RWPE2 (cell line): Measurements from ENCODE around the gene SULF2.
A peak's percentile ranks its signal among the peaks of the same experiment; 100 is the strongest.

Experiments
- ATAC-seq: fragments of 200-7000 bp; cut with Tn5 transposase; 3 replicates; pipeline ENCODE4 v1.9.1; 2021; ENCODE audit warnings: low read depth
- DNase-seq: peaks from one replicate; pipeline ENCODE4 v3.0.0-alpha.2; 2020; ENCODE audit warnings: low spot score
- H3K27ac ChIP-seq: fragments of 450-650 bp; 2 replicates; pipeline ENCODE4 v1.5.1; 2017; ENCODE audit warnings: mild to moderate bottlenecking; ENCODE audit not compliant: poor library complexity, severe bottlenecking
- H3K27me3 ChIP-seq: fragments of 250-450 bp; sonication (Bioruptor Pico); 2 replicates; pipeline ENCODE4 v1.5.1; 2021; ENCODE audit warnings: mild to moderate bottlenecking, moderate library complexity; ENCODE audit not compliant: insufficient read depth, poor library complexity, severe bottlenecking
- H3K36me3 ChIP-seq: fragments of 250-450 bp; sonication (Bioruptor Pico); 2 replicates; pipeline ENCODE4 v1.5.1; 2020; ENCODE audit warnings: low read depth, mild to moderate bottlenecking, moderate library complexity
- H3K4me1 ChIP-seq: fragments of 250-450 bp; sonication (Bioruptor Pico); 2 replicates; pipeline ENCODE4 v1.5.1; 2021; ENCODE audit warnings: mild to moderate bottlenecking, moderate library complexity; ENCODE audit not compliant: insufficient read depth, poor library complexity, severe bottlenecking
- H3K4me3 ChIP-seq: fragments of 250-450 bp; sonication (Bioruptor Pico); 2 replicates; pipeline ENCODE4 v1.5.1; 2021; ENCODE audit warnings: mild to moderate bottlenecking, moderate library complexity; ENCODE audit not compliant: severe bottlenecking
- H3K9me3 ChIP-seq: fragments of 250-450 bp; sonication (Bioruptor Pico); 2 replicates; pipeline ENCODE4 v1.5.1; 2021; ENCODE audit warnings: mild to moderate bottlenecking, moderate library complexity; ENCODE audit not compliant: severe bottlenecking
- TF ChIP-seq, protein P1 (sequence below): fragments of 450-650 bp; IDR thresholded peaks from one replicate; pipeline ENCODE4 v1.5.1; 2017; ENCODE audit warnings: mild to moderate bottlenecking, moderate library complexity; ENCODE audit not compliant: poor library complexity, severe bottlenecking

SULF2 gene

DNA sequence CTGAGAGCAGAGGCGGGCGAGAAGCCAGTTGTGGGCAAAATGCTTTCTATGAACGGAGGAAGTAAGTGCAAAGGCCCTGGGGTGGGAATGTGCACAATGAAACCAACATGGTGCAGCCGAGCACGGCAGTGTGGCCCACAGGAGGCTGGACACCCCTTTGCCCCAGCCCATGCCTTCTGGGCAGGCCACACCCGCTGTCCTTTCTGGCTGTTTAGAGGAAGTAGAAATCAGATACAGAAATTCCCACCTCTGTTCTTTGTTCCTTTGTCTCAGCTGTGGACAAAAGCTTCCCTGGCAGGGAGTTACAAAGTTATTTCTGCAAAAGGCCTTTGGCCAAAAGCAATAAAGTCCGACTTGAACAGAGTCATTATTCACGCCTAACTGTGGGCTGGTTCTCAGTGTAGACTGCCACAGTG lies 11.9 kb downstream of the SULF2 start:
- no peak overlapping the region for H3K4me3 ChIP-seq
- peaks cover 68% of the 10 kb centered on the region for H3K36me3 ChIP-seq
- H3K9me3 ChIP-seq = no peaks in the 10 kb centered on the region
- no peak for DNase-seq
- no peak for ATAC-seq
- no peaks in the 10 kb centered on the region for H3K27me3 ChIP-seq
- TF ChIP-seq, protein P1, sequence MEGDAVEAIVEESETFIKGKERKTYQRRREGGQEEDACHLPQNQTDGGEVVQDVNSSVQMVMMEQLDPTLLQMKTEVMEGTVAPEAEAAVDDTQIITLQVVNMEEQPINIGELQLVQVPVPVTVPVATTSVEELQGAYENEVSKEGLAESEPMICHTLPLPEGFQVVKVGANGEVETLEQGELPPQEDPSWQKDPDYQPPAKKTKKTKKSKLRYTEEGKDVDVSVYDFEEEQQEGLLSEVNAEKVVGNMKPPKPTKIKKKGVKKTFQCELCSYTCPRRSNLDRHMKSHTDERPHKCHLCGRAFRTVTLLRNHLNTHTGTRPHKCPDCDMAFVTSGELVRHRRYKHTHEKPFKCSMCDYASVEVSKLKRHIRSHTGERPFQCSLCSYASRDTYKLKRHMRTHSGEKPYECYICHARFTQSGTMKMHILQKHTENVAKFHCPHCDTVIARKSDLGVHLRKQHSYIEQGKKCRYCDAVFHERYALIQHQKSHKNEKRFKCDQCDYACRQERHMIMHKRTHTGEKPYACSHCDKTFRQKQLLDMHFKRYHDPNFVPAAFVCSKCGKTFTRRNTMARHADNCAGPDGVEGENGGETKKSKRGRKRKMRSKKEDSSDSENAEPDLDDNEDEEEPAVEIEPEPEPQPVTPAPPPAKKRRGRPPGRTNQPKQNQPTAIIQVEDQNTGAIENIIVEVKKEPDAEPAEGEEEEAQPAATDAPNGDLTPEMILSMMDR = no peak
- no peak overlapping the region for H3K27ac ChIP-seq
- H3K4me1 ChIP-seq = no peaks in the 10 kb centered on the region

DNA sequence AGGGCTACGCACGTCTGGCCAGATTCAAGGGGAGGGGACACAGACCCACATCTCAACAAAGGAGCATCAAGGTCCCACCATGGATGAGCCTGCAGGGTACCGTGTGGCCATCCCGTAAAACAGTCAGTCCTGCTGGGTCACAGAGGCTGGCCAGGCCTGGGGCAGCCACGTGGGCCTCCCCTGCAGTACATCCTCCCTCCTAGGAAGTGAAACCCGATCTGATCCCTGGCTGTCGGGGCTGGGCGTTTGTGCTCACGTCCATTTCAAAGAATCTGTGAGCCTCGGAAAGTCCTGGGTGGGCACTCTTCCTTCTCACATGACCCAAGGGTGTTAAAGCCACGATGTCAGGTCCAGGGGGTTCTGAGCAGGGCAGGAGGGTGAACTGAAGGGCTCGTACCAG lies 14.3 kb downstream of the SULF2 start:
- ATAC-seq (no peak), DNase-seq (no peak)
- Histone ChIP-seq H3K27me3 (no peaks in the 10 kb centered on the region), H3K27ac (no peak overlapping the region), H3K4me1 (peaks cover 6% of the 10 kb centered on the region), H3K9me3 (no peaks in the 10 kb centered on the region), H3K4me3 (no peak overlapping the region), H3K36me3 (peaks cover 57% of the 10 kb centered on the region)
- TF ChIP-seq, protein P1 = no peak

DNA sequence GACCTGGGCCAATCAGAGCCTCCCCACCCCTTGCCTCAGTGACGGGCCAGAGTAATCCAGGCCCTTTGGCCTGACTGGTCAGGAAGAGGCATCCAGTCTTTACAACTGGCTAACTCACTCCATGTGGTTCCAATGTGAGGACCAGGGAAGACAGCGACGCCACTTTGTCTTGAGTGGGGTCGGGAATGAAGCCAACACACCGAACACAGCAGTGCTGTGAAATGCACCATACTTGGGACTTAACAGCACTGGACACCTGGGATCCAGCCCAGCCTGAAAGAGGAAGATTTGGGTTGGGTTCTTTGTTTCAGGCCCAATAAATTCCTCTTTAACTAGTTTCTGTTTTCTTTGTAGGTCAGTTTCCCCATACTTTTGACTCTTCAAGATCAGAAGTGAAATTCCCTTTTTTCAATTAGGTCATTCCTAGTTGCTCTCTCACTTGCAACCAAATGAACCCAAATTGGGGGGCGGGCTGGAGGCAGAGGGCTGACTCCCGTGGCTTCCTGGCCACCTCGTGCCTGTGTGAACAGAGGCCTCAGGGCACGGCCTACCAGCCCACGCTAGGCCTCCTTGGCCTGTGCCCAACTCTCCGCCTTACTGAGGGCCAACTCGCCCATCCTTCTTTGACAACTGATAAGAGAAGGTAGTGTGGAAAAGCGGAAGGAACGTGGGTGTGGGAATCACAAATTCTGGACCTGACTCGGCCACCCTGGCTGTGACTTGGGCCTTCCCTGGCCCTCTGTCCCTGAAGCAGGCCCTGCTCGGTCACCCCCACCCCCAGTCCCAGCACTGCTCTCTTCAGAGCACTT lies 17.1 kb downstream of the SULF2 start:
- H3K36me3 ChIP-seq = peaks cover 59% of the 10 kb centered on the region
- no peak for DNase-seq
- H3K27ac ChIP-seq = peak overlapping the region; percentile 67
- H3K4me1 ChIP-seq = peaks cover 6% of the 10 kb centered on the region
- TF ChIP-seq, protein P1 = no peak
- H3K27me3 ChIP-seq = no peaks in the 10 kb centered on the region
- H3K9me3 ChIP-seq = no peaks in the 10 kb centered on the region
- ATAC-seq = no peak
- no peak overlapping the region for H3K4me3 ChIP-seq

DNA sequence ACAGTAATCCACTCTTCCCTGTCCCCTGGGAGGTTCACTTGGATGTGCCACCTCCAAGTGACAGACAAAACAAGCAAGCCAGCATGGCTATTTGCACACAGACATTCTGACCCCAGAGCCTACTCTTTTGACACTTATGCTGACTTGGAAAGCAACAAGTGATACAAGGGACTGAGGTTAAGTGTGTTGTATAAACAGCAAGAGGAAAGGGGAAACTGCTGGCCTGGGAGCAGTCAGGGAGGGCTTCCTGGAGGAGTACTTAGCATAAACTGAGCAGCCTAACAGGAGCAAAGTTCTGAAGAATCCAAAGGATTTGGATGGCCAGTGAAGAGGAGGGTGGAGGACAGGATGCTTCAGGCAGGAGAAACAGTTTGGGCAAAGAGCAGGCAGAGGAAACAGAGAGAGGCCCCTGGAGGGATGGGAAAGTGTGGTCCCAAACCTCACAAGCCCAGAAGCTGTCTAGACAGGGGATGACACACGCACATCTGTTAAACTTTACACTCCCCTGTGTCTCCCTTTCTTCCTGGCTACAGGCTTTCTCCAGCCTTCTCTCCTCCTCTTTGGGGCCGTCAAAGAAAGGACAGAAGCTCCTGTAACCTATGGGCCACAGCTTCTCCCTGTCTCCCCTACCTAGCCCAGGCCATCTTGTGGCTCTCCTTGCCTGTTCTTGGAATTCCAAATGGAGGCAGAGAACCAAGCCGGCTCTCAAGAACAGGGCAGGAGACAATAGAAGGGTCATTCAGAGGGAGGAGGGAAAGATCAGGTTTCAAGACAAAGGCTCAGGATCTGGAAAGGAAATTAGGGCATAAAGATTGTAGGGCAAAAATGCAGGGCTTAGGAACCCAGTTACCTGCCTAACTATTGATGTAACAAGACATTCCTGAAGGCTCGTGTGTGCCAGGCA lies 19.3 kb downstream of the SULF2 start:
- H3K4me1 ChIP-seq = peaks cover 6% of the 10 kb centered on the region
- no peak overlapping the region for H3K4me3 ChIP-seq
- no peaks in the 10 kb centered on the region for H3K27me3 ChIP-seq
- H3K36me3 ChIP-seq = peaks cover 59% of the 10 kb centered on the region
- TF ChIP-seq, protein P1 = no peak
- H3K9me3 ChIP-seq = no peaks in the 10 kb centered on the region
- ATAC-seq (peak; percentile 51), DNase-seq (no peak)
- H3K27ac ChIP-seq = peak overlapping the region; percentile 67
